ENCODE measurements around the gene TIGD2.
A peak's percentile ranks its signal among the peaks of the same experiment; 100 is the strongest.
"Not testable (repeated sequence)": the region's sequence is repeated elsewhere in the genome, so short reads cannot be mapped to it uniquely, and the experiment has no call there.

TIGD2 gene

DNA sequence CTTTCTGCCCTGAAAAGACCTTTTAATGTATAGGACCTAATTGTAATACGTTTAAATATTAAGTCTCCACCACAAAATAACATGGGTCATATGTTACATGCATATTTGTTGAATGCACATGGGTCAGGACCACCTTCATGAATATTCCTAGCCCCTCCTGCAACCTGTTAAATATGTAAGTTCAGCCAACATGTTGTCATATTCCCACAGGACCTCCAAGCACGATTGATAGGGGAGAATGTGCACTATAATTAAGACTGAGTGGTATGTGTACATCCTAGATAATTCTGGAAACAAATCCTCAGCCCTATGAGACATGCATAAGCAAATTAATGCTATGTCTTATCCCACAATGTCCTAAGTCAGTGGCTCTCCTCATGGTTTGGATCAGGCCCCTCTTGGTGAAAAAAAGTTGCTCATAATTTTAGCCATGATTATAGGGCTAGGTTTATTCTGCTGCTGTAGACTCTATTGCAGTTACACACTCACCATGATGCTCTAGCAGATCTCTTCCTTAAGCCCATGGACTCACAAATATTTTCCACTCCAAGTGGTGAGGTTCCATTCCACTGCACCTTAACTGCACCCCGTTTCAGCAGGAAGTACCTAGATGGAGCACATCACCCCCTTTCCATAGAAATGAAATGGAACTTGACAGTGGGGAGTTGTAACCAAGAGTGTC lies 10.2 kb downstream of the TIGD2 start:
- DNase-seq, result no peak

DNA sequence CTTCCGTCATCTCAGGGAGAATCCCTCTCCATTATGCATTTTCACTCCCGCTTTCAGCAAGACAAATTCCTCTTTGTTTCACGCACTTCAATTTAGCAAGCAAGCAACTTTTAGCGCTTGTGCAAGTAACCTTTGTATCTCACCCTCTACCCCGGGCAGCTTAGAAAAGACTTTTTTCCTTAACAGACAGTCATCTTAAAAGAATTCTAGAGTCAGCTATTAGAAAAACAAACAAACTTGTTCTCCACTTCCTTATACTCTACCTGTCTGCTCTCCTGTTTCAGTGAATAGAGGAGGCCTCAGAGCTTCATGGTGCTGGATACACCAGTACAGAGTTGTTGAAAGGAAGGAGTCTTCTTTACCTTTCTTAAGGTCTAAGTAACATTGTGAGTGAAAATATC lies 12.1 kb downstream of the TIGD2 start:
- no peak for DNase-seq

DNA sequence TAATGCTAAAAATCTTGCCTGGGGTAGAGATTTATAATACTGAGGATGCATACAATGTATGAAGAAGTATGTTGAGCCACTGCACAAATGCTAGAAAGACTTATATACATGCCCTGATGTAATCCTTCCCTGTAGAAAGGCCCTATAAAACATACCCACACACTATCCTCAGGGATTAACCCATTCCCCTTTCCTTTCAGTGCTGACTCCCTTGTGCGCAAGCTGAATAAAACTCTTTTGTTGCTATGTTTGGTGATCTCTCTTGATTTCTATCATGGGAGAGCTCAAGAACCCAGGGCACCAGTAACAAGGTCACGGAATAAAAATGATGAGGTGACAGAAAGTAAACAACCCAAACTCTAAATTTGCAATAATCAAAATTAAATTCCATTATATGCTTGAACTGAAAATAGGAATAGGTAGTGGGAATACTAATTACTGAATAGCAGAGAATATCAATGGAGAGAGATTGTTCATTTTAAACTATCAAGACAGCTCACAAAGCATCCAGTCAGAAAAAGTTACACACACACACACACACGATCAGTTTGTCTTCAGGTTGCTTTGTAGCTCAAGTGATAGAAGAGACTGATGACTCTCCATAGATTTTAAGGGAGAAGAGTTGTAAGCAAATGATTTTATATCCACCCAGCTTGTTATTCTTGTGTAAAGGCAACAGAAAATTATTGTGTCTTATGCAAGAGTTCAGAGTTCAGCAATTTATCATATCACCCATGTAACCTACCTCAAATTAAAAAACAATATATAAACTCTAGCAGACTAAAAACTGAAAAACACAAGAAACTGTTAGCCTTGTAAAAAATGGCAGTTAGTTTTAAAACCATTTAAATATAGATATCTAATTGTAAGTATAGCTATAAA lies 14.8 kb downstream of the TIGD2 start:
- DNase-seq, result no peak

DNA sequence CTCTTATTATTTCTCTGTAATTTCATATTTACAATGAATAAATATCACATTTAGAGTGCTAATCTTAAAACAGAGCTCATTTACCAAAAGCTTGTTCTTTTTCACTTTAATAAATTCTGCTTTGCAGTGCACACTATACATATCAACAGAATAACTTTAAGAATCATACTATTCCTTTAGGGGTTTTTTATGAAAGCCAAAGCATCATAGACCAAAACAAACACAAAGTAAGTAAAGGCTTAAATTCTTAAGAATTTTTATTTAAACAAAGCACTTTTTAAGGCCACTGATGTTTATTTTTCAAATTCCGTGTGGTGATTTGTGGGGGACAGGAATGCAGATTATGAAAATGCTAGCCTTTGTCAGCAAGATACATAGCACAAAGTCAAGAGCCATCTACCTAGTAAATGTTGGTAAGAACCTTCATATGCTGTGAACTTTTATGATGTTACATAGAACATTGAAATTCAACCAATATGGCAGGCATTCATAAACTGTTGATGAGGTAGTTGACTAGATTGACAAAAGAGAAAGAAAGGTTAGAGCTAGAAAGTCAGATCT lies 17.8 kb downstream of the TIGD2 start:
- DNase-seq, result no peak

DNA sequence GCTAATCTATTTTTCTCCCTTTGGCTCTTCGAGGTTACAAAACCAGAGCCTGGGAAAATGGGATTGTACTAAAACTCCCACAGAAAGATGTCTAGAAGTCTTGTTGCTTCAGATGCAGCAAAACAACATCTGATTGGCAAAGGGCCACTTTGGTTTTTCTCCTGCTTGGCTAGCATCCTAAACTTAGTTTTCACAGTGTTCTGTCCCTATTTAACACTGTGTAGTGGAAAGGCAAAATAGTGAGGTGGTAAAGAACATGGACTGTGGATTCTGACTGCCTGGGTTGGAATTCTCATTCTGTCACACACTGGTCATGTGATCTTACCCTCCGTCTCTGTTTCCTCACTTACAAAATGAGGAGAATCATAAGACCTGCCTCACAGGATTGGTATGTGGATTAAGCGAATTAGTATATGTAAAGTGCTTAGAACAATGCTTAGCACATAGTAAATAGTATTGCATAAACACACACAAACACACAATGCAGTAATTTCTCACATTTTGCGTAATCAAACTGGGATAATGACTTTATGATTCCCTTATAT lies 23.5 kb downstream of the TIGD2 start:
- DNase-seq, result peak in 1 of 2 experiments; percentile 33

DNA sequence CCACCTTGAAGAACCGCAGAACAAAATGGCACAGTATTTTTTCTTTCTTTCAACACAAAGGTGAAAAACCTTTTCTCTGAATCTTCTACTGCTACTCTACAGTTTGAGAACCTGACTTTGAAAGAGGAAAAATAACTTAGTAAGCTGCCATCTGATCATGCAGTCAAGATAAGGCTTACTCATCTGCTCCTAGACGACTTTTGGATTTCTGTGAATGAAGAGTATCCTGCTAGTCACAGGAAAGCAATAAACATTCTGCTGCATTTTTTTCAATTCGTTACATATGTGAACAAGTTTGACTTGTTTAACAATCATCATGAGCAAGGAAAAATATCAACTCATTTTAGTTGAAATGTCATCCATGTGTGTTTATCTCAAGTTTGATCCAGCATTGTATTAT lies 25.2 kb downstream of the TIGD2 start:
- DNase-seq, result no peak

DNA sequence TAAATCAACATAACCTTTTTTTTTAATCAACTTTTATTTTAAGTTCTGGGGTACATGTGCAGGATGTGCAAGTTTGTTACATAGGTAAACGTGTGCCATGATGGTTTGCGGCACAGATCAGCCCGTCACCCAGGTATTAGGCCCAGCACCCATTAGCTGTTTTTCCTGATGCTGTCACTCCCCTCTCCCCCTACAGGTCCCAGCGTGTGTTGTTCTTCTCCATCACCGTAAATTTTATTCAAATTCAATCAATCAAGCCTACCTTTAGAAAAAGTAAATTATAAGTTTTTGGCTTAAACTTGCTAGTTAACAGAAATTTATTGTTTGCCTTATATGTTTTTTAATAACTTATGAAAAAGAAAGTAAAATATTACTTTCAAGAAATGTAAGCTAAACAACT lies 25.9 kb downstream of the TIGD2 start:
- DNase-seq, result no peak

DNA sequence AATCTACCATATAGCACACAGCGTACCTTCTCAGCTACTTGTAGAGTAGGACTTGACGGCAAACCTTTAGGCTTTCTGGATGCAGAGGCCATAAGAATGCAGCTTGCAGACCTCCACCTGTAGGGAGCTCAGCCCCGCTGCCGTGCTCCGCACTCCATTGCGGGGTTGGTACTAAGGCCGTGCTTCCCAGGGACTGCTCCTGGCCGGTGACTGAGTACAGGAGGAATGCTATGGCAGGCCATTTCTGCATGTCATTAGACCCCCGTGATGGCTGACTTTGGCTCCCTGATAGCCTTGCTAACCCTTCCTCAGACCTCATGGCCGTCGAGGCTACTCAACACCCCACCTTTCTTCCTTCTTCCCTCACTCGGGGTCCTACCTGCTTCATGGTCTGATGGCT lies 26.4 kb downstream of the TIGD2 start:
- DNase-seq, result no peak

DNA sequence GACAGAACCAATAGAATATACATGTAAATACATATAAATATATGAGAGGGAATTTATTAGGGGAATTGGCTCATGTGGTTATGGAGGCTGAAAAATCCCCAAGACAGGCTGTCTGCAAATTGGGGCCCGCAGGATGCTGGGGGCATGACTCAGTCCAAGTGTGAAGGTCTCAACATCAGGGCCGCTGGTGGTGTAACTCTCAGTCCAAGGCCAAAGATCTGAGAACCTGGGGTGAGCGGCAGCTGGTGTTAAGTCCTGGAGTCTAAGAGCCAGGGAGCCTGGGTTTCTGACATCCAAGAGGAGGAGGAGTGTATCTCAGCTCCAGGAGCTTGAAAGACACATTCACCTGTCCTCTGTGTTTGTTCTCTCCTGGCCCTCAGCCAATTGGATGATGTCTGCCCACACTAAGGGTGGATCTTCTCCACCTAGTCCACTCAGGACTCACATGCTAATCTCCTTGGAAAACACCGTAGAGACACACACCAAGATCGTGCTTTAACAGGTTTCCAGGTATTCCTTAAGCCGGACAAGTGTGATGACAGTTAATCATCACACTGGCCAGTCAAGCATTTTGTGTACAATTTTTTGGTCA lies 28.9 kb downstream of the TIGD2 start:
- no peak for DNase-seq

DNA sequence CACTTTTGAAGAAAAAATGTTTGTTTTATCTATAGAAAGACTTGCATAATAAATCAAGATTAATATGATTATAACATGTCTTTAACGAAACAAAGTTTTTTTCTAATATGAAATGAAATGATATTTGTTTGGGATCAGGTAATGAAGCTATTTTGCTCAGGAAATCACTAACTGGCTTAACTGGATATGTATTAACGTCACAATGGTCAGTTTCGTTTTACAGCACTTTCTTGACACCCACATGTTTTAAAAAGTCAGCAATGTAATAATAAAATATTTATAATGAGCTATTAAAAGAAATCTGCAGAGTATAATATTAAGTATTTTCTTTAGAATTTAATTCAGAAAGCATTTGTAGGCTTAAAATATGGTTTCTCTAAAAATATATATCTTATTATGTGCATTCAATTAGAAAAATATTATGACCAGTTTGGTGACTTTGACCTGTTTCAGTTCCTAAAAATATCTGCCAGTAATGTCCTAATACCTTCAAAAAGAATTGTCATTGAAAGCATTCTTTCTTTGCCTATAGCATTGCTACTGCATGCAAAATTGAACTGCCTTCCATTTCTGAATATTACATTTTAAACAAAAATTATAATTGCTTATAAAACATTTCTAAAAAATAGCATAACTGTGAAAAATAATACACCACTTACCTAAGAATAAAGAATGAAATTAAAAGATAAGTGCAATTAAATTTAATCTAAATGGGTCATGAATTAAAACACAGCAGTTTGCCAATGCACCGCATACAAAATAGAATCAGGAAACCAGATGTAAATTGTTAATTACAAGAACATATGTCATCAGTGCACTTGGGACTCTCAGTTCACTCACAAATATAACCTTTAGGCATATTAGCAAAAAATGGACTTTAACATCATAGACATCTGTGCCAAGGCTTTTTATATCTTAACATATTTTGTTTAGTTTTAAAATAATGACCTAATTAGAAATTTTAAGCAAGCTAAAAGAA lies 31.6 kb downstream of the TIGD2 start:
- no peak for DNase-seq

DNA sequence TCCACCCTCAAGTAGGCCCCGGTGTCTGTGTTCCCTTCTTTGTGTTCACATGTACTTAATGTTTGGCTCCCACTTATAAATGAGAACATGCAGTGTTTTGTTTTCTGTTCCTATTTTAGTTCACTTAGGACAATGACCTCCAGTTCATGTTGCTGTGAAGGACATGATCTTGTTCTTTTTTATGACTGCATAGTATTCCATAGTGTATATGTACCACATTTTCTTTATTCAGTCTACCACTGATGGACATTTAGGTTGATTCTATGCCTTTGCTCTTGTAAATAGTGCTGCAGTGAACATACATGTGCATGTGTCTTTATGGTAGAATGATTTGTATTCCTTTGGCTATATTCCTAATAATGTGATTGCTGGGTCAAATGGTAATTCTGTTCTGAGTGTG lies 33.3 kb downstream of the TIGD2 start:
- not testable (repeated sequence) for DNase-seq

DNA sequence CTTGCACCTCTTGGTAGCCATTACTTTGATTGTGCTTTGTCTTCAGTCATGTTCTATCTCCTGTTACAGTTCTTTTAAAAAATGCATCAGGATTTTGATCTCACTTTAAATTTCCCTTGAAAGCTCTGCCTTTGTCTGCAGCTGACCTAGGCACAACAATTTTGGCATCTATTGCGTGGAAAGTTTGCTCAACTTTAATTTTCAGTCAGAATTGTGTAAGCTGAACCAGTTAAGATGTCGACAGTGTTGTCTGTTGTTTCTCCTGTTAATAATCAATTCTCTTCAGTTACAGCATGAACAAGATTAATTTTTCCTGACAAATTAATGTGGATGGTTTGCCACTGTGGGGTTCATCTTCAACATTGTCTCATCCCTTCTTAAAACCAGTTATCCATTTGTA lies 34.9 kb downstream of the TIGD2 start:
- no peak for DNase-seq

DNA sequence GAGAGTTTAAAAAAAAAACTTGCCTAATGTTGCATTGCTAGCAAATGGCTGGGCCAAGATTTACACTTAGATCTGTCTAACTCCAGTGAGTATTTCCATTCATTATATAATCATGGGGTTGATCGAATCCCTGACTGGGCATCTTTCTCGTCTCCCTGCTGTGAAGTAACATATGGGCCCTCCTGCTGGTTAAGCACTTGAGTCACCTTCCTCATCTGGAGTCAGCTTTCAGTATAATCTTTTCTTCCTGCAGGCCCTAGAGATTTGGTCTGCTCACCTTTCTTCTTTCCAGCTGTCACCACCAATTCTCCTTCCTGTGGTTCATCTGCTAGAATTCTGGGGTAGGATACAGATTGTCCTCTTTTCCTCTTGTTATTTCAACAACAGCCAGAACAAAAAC lies 41.6 kb downstream of the TIGD2 start:
- DNase-seq, result peak; percentile 26 to 84

DNA sequence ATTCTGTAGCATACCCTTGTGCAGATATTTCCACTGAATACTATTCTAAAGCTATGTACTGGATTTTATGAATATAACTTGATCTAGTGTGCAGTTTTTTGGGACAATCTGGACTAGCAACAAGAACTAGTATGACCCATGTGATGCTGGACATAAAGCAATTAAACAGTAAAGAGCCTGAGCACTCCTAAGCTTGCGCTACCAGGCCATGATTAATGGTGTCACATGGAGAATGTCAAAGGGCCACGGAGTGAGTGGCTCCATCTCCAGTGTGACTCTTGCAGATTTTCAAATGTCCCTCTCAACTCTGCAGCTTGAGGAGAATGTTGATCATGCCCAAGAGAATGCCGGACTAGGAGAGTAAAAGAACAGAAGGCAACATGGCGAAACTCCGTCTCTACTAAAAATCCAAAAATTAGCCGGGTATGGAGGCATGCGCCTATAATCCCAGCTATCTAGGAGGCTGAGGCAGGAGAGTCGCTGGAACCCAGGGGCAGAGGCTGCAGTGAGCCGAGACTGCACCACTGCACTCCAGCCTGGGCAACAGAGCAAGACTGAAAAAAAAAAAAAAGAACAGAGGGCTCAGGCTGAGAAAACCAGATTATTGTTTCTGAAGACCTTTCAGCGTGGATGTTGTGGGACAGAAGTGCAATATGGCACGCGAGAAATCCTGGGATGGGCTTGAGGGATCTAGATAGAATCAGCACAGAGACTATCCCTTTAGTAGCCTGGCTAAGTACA lies 45.0 kb downstream of the TIGD2 start:
- DNase-seq, result no peak

DNA sequence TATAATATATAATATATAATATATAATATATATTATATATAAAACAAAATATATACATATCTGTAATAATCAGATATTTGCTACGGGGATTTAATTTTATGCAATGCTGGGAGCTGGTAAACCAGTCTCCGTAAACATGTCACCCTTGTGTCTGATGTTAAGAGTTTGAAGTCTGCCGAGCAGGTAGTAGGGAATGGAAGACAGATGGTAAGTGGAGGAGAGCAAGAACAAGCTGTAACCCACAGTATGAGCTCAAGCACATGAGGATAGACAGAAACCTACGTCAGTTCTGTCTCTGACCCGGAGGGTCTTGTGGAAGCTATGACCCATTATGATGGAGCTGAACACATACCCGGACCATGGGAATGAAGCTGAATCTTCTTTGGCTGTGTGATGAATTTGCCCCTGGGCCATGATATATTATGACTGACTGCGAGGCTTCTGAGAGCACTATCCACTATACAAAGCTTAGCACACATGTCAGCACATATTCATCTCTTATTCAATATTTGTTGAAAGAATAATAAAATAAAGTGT lies 46.2 kb downstream of the TIGD2 start:
- peak in 1 of 2 experiments; percentile 13 for DNase-seq

DNA sequence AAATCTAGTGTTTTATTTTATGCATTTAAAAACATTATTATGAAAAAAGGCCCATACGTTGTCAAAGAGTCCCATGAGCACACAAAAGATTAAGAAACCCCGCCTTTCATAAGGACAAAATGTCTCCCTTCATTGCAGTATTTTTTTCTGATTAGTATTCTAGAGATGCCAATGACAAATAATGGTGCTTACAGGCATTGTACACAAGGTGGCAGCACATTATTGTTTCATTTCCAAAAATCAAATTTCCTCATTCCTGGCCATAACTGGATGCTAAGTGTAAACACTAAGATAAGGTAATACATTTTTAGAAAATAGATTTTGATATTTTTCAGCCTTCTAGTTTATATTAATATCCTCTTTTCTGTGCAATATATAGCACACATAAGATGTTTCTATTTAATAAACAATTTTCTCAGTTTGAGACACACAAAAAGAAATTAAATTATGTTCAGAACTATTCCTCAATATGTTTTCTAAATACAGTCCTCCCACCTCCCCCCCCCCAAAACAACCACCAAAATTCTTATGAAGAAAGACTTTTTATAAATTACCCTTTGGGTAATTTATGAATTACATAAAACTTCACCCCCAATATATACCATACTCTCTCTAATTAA lies 47.7 kb downstream of the TIGD2 start:
- peak; percentile 46 to 81 for DNase-seq

DNA sequence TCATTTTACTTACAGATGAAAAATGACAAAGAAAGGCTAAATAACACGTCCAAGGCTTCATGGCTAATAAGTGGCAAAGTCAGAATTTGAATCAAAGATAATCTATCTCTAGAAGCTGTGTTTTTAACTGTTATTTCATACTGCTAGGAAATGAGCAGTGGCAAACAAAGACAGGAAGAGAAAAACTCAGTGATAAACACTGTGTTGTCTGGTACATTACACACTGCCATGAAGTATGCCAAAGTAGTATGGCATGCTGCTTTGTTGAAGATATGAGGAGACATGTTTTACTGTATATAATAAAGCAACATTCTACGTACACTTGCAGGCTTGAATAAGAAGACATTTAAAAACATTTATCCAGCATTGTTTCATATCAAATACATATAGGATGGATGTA lies 49.5 kb downstream of the TIGD2 start:
- no peak for DNase-seq

DNA sequence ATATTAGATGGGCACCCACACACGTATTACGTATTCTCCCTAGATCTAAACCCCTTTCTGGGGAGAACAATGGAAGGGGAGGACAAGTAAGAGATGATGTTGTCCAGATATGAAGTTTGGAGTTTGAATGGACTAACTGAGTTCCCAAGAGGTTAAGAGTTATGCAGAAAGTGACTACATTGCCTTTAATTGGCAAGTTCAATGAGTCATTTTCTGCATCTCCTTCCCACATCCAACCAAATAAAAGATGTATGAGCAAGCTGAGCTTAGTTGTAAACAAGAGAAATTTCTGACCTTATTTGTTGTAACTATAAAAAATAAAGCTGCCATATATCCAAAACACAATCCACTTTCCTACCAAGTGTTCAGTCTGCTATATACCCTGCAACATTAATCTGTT lies 50.5 kb downstream of the TIGD2 start:
- DNase-seq, result no peak

DNA sequence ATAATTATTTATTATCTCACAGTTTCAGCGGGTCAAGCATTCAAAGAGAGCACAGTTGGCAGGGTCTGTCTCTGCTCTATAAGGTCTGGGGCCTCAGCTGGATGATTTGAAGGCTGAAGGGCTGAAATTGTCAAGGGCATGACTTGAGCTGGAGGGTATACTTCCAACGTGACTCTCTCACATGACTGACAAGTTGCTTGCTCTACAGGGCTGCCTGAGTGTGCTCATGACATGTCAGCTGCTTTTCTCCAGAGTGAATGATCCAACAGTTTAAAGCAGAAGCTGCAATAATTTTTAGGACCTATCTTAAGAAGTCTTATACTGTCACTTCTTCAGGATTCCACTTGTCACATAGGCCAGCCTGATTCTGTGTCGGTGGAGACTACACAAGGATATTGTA lies 51.2 kb downstream of the TIGD2 start:
- no peak for DNase-seq

DNA sequence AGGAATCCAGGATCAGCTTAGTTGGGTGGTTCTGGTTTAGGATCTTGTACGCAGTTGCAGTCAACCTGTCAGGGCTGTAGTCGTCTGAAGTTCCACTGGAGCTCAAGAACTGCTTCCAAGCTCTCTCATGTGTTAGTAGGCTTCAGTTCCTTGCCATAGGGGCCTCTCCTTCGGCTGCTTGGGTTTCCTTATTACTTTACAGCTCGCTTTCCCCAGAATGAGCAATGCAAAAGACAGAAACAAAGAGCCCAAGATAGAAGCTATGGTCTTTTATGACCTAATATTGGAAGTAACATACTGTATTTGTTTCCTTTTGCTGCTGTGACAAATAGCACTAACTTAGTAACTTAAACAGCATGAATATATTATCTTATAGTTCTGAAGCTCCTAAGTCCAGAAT lies 51.7 kb downstream of the TIGD2 start:
- no peak for DNase-seq

DNA sequence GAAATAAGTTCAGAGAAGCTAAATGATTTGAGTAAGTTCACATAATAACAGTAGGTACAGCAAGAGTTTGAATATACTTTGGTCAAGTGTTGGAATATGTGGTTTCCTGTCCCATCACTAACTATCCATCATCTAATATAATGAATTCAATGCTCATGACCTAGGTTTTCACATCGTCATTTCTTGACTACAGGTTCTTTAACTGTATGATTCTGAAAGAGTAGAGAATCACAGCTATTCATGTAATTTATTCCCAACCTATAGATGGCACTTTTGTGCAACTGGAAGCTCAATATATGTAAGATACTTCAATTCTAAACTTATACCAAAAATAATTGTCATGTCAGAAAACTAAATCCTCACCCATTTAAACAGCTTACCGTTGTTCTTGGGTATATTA lies 53.1 kb downstream of the TIGD2 start:
- no peak for DNase-seq
